HG03432 (cell line): ENCODE measurements around the gene ZNF576.
"Not testable (repeated sequence)": the region's sequence is repeated elsewhere in the genome, so short reads cannot be mapped to it uniquely, and the experiment has no call there.

Experiments used
- ATAC-seq: cut with Tn5 transposase; IDR thresholded peaks from one replicate; pipeline ENCODE4 v1.9.1; 2021; ENCODE audit warnings: mild to moderate bottlenecking, moderate library complexity; ENCODE audit not compliant: unreplicated experiment

The ZNF576 gene, protein sequence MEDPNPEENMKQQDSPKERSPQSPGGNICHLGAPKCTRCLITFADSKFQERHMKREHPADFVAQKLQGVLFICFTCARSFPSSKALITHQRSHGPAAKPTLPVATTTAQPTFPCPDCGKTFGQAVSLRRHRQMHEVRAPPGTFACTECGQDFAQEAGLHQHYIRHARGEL

DNA sequence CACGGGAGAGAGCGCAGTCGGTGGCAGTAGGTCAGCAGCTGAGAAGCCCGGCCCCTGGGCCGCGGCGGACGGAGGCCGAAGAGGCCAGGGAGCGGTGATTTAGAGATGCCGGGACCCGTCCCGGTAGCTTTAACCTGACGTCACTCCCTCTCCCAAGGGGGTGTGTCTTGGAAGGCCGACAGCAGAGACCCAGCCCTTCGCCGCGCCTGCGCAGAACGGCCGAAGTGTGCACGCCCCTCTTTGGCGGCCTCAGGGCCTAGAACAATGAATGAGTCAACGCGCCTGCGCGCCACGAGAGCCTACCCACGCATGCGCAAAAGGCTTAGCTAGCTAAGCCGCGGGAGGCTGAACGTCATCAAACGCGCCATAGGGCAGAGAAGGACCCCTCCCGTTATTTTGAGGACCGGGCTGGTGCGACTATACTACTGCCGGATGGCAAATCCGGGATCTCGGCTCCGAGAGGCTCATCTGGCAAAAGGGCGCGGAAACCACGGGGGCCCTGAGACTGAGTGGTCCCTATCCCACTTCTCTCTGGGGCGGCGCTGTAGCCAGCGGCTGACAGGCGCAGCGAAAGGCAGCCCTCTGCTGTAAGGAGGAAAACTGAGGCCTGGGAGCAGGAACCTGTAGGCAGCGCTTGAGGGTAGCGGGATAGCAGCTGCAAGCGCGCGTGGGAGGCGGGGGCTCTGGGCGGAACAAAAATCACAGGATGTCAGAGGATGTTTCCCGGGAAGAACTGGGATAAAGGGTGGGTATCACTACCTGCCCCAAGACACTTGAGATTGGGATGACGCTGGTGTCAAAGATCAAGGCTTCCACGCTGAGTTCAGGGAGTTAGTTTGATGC lies at the start of gene ZNF576, which contains the start of gene IRGQ:
TSS of gene ZNF576 (plus strand) at position 597 of the 843 bp plus-strand sequence. CDS start 514 bp downstream, outside the sequence.
TSS of gene IRGQ (minus strand) at position 136 of the 843 bp plus-strand sequence. CDS start 796 bp downstream, outside the sequence.
- ATAC-seq, result peak; percentile 84

DNA sequence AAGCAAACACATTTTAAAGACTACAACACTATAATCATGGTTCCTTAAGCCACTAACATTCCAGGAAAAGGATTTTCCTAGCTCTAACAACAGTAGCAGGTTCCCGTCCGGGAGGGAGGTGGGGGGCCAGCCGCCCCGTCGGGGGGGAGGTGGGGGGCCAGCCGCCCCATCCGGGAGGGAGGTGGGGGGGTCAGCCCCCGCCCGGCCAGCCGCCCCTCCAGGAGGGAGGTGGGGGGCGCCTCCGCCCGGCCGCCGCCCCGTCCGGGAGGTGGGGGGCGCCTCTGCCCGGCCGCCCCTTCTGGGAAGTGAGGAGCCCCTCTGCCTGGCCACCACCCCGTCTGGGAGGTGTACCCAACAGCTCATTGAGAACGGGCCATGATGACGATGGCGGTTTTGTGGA lies 48.5 kb upstream of the ZNF576 start:
- not testable (repeated sequence) for ATAC-seq

GRCh38 chr19:43548706-43549105 lies 47.7 kb upstream of the ZNF576 start:
- no peak for ATAC-seq

DNA sequence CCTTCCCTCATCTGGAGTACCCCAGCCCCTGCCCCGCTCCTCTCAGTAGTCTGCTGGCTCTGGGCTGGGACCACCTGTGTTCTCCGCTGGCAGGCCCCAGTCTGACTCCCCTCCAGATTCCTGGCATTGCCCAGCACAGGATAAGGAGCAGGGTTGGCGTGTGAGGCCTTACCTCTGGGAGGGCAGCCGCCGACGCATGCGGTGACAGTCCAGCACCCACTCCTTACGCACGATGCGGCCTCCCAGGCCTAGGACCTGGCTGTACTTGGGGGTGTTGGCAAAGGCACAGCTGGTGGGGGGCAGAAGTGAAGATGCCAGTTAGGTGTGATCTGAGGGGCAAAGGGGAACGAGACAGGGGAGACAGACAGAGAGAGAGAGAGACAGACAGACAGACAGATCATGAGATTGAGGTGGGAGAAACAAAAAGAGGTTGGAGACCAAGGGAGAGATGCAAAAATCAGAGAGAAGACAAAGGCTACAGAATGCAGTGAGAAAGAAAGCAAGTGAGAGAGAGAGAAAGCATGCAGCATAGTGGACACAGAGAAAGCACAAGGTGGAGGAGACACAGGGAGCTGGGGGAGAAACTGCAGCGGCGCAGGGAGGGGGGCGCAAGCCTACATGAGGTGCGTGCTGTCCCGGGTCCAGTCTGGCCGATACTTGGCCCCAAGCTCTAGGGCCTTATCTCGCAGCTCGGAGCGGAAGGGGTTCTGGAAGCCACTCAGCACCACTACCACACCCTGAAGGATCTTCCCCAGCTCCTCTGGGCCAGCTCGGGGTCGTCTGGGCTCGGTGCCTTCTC lies 44.8 kb upstream of the ZNF576 start:
- no peak for ATAC-seq

DNA sequence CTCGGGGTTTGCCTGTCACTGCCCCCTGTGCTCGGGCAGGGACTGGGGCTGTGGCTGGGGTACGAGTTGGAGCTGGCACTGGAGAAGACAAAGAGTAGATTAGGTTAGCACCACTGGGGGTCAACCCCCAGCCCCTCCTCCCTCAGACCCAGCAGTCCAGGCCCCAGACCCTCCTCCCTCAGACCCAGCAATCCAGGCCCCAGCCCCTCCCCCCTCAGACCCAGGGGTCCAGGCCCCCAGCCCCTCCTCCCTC lies 44.3 kb upstream of the ZNF576 start:
- ATAC-seq, result no peak

GRCh38 chr19:43552616-43553015 lies 43.8 kb upstream of the ZNF576 start:
- no peak for ATAC-seq

DNA sequence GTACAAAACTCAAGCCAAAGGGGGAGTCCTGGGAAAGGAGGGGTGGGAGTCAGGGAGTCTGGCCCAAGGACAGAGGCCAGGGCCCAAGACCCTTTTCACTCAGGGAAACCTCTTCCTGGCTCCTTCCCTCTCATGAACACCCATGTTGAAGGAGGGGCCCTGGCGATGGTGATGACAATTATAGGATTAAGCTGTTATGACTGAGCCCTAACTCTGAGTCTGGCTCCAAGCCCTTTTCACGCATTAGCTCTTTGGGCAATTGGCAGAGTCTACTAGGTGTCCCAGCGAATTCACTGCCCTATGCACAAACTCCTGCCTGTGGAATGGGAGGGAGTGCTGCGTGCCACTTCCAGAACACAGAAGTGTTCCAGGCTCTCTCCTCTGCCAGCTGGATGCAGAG lies 42.7 kb upstream of the ZNF576 start:
- ATAC-seq, result no peak

GRCh38 chr19:43554317-43554895 lies 42.0 kb upstream of the ZNF576 start:
- ATAC-seq, result no peak

DNA sequence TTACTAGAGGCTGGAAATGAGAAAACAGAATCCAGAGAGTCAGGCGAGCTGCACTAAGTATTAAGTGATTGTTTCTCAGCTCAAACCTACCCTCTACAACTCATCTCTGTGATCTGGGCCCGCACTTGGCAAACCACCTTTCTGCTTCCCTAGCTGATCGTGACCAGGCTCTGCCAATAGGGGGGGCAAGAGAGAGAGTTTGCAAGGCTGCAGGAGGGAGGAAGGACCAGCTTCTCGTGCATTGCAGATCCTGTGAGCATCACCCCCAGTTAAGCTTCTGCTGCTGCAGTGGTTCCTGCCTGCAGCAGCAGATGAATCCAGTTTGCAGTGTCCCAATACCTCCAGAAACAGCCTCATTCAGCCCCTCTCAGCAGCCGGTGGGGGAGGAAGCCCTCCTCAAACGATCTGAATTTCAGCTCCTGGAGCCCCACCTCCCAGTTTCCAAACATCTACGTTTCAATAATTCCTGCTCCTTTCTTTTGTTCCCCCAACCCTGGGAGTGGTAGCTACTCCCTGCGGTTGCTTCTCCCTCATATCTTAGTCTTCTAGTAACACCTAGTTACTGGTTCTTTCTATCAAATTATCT lies 41.1 kb upstream of the ZNF576 start:
- no peak for ATAC-seq

DNA sequence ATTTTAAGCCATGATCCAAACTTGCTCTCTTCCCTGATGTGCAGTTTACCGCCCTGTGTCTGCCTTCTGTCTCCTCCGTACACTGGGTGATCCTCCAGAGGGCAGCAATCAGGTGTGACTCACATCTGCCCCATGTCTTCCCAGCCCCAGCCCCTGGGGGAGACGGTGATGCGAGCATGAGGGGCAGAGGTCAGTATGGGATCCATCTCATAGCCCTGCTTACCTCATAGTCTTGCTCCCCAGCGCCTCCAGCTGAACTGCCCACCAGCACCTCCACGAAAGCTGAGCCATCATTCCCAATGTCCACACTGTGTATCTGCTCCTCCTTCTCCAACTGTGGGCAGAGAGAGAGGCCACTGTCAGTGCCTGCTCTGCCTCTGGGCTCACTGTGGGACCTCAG lies 35.7 kb upstream of the ZNF576 start:
- no peak for ATAC-seq

DNA sequence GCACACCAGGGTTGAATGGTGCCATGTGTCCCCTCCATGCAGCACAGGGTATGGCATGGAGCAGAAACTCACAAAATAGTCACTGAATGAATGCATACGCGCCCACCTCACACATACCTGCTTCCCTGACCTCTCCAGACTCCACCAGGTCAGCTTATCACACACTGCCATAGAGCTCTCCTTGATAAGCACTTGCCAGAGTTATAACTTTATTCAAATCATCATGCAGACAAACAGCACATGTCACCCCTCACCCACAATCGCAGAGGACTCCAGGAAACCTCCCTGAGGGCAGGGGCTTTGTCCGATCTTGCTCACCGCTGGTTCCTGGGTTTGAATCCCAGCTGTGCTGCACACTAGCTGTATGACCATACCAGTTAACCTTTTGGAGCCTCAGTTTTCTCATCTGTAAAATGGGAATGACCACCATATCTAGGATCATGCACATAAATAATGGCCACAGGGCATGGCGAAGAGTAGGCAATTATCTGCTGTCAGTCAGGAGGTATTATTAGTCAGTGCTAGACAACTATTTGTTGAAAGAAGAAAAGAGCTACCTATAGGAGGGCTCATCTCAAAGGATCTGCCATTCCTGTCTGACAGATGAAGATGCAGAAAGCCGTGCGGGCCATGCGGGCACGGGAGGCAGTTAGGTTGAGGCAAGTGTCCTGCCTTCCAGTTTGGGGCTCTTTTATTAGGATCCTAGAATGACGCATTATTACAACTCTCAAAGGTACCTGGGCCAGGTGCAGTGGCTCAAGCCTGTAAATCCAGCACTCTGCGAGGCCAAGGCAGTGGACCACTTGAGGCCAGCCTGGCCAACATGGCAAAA lies 35.0 kb upstream of the ZNF576 start:
- ATAC-seq, result no peak

DNA sequence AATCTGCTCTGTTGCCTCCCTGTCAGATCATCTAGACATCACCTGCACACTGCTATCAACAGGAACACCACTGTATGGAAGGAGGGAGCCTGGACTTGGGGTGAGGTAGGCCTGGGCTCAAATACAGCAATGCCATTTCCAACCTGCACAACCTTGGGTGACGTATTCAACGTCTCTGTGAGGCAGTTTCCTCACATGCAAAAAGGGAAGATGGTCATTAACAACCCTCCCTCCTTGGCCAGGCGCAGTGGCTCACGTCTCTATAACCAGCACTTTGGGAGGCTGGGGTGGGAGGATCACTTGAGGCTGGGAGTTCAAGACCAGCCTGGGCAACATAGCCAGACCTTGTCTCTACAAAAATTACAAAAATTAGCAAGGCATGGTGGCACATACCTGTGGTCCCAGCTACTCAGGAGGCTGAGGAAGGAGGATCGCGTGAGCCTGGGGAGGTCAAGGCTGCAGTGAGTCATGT lies 34.1 kb upstream of the ZNF576 start:
- ATAC-seq, result no peak

DNA sequence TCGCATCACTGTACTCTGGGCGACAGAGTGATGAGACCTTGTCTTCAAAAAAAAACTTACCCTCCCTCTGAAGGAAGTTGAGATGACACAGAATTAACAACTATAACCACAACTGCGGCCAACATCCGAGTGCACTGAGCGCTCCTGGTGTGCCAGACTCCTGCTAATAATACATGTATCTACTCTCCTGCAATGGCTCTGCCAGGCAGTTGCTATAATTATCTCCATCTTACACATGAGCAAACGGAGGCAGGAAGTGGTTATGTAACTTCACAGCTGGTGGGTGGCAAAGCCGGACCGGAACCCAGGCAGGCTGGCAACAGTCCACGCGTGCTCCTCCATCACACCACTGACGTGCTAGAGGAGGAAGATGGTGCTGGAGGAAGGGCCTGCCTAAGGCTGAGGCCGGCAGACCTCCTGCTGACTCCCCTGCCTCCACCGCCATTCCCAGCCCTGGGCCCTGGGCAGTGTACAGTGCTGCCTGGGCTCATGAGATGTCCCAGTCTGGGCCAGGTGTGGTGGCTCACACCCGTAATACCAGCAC lies 33.6 kb upstream of the ZNF576 start:
- ATAC-seq, result peak; percentile 77

GRCh38 chr19:43563816-43564457 lies 32.5 kb upstream of the ZNF576 start:
- ATAC-seq, result no peak

- ATAC-seq, result no peak
These were observed 31.6 kb upstream of the ZNF576 start for GRCh38 chr19:43564800-43565199.

DNA sequence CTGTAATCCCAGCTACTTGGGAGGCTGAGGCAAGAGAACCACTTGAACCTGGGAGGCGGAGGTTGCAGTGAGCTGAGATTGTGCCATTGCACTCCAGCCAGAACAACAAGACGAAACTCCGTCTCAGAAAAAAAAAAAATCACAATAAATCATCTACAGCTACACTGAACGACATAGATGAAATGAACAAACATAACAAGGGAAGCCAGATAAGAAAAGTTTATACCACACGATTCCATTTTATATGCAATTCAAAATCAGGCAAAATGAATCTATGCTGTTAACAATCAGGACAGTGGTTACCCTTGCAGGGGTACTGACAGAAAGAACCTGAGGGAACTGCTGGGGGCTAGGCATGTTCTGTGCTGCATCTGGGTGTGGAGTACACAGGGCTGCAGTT lies 26.7 kb upstream of the ZNF576 start:
- ATAC-seq, result no peak

- no peak for ATAC-seq
These were observed 26.1 kb upstream of the ZNF576 start for GRCh38 chr19:43570174-43570791.

GRCh38 chr19:43572171-43572588 lies 24.2 kb upstream of the ZNF576 start:
- ATAC-seq, result no peak
